HCT116 (cell line): ENCODE results near the gene PSMG1. TPM values are rescaled to one million over a fixed set of nuclear protein-coding genes. Genes with fewer than 3 reads are reported as not detected.
A peak's percentile ranks its signal among the peaks of the same experiment; 100 is the strongest.

Source experiments
- ATAC-seq: fragments of 200-7000 bp; cut with Tn5 transposase; 2 replicates; pipeline ENCODE4 v1.9.1; 2020; ENCODE audit warnings: mild to moderate bottlenecking, moderate library complexity
- BruUV-seq: library from RNA; stranded (reverse); fragments of 400-500 nt; replicated peaks from 2 replicates; lab custom pipeline; 2021; lab: Mats Ljungman, UMichigan
- CTCF ChIA-PET: fragments of 300-600 bp; sonication (Branson Sonifier 250); formaldehyde crosslinking; loops from one replicate; lab custom pipeline; 2021; ENCODE audit warnings: antibody characterized with exemption; lab: Charles Lee
- POLR2A ChIA-PET: fragments of 300-600, 350-600 bp; sonication (Branson Sonifier 250); formaldehyde crosslinking; loops from one replicate; lab custom pipeline; 2021; ENCODE audit warnings: antibody characterized with exemption; lab: Charles Lee
- RAD21 ChIA-PET, 2 experiments: fragments of 300-600 bp; sonication (Branson Sonifier 250); formaldehyde crosslinking; loops; one replicate each; lab custom pipeline; 2023; ENCODE audit warnings: low total read pairs in 2 of 2; ENCODE audit not compliant: uncharacterized antibody in 2 of 2, unreplicated experiment in 2 of 2, low non-redundant PET in 1 of 2; lab: Charles Lee
- DNase-seq: peaks from one replicate; pipeline ENCODE4 v3.0.0-alpha.2; 2010; ENCODE audit warnings: low read depth, low spot score
- H2AFZ ChIP-seq: fragments of 200-600 bp; shearing (Covaris generic), sonication (generic); 2 replicates; pipeline ENCODE4 v1.6.1; 2017; ENCODE audit warnings: low read depth, mixed run types, mixed read lengths, antibody characterized with exemption, low read length; ENCODE audit not compliant: poor library complexity, severe bottlenecking
- H3K27ac ChIP-seq: 2 replicates; pipeline ENCODE4 v1.5.1; 2012; ENCODE audit warnings: low read depth, low read length
- H3K27me3 ChIP-seq: fragments of 200-600 bp; sonication (generic); 2 replicates; pipeline ENCODE4 v1.6.1; 2016; ENCODE audit warnings: mixed run types, low read length, mixed read lengths; ENCODE audit not compliant: insufficient read depth
- H3K36me3 ChIP-seq, 2 experiments: fragments of 200-500 bp in 1 of 2; fragments of 200-600 bp in 1 of 2; sonication (Bioruptor generic) in 1 of 2; sonication (generic) in 1 of 2; 2 replicates each; pipeline versions ENCODE4 v1.5.1 to v1.6.1; 2014 to 2016; ENCODE audit warnings: low read length in 2 of 2, inconsistent platforms in 1 of 2, mixed read lengths in 1 of 2, mixed run types in 1 of 2; ENCODE audit not compliant: insufficient read depth in 2 of 2, control insufficient read depth in 1 of 2
- H3K4me1 ChIP-seq, 2 experiments: fragments of 200-600 bp in 1 of 2; sonication (generic) in 1 of 2; 2 replicates each; pipeline versions ENCODE4 v1.5.1 to v1.6.1; 2012 to 2017; ENCODE audit warnings: low read length in 2 of 2, inconsistent platforms in 1 of 2, mild to moderate bottlenecking in 1 of 2, mixed read lengths in 1 of 2, mixed run types in 1 of 2, moderate library complexity in 1 of 2; ENCODE audit not compliant: insufficient read depth in 2 of 2, control insufficient read depth in 1 of 2
- H3K4me2 ChIP-seq: fragments of 200-600 bp; sonication (generic); 2 replicates; pipeline ENCODE4 v1.6.1; 2017; ENCODE audit warnings: mixed run types, low read length, mixed read lengths
- H3K4me3 ChIP-seq, 2 experiments: fragments of 200-600 bp in 1 of 2; sonication (generic) in 1 of 2; replicated peaks in 1 of 2; 2 replicates each; pipeline ENCODE4 v1.5.1; 2011 to 2016; ENCODE audit warnings: low read length in 2 of 2, control low read depth in 1 of 2, low read depth in 1 of 2, mild to moderate bottlenecking in 1 of 2, mixed read lengths in 1 of 2, mixed run types in 1 of 2
- H3K79me2 ChIP-seq: fragments of 200-600 bp; sonication (generic); 2 replicates; pipeline ENCODE4 v1.6.1; 2017; ENCODE audit warnings: mild to moderate bottlenecking, mixed run types, low read length, moderate library complexity, mixed read lengths; ENCODE audit not compliant: insufficient read depth
- H3K9ac ChIP-seq: fragments of 200-600 bp; sonication (generic); 2 replicates; pipeline ENCODE4 v1.6.1; 2016; ENCODE audit warnings: low read length, mixed read lengths
- H3K9me2 ChIP-seq: fragments of 200-600 bp; sonication (generic), shearing (Covaris generic); 2 replicates; pipeline ENCODE4 v1.6.1; 2017; ENCODE audit warnings: mixed run types, mild to moderate bottlenecking, moderate library complexity; ENCODE audit not compliant: insufficient read depth
- H3K9me3 ChIP-seq, 2 experiments: fragments of 200-500 bp in 1 of 2; fragments of 200-600 bp in 1 of 2; sonication (Bioruptor generic) in 1 of 2; sonication (generic) in 1 of 2; 2 replicates each; pipeline ENCODE4 v1.6.1; 2014 to 2017; ENCODE audit warnings: low read length in 2 of 2, mixed read lengths in 2 of 2, inconsistent platforms in 1 of 2, low read depth in 1 of 2, mild to moderate bottlenecking in 1 of 2, mixed run types in 1 of 2, moderate library complexity in 1 of 2; ENCODE audit not compliant: control insufficient read depth in 1 of 2, insufficient read depth in 1 of 2
- H4K20me1 ChIP-seq: fragments of 200-600 bp; sonication (generic), shearing (Covaris generic); 2 replicates; pipeline ENCODE4 v1.6.1; 2017; ENCODE audit warnings: mixed run types, mild to moderate bottlenecking, moderate library complexity; ENCODE audit not compliant: insufficient read depth
- ATF3 ChIP-seq: IDR thresholded peaks from 2 replicates; pipeline ENCODE4 v1.6.1; 2012
- CEBPB ChIP-seq: IDR thresholded peaks from 2 replicates; pipeline ENCODE4 v1.6.1; 2012; ENCODE audit warnings: low read depth
- CTCF ChIP-seq, 3 experiments: fragments of 200-600 bp in 1 of 3; sonication (generic) in 1 of 3; IDR thresholded peaks in 2 of 3; conservative IDR thresholded peaks in 1 of 3; 2 replicates each; pipeline ENCODE4 v1.5.1; 2012 to 2017; ENCODE audit warnings: low read depth in 2 of 3, low read length in 2 of 3, antibody characterized with exemption in 1 of 3, borderline replicate concordance in 1 of 3, control low read depth in 1 of 3, mild to moderate bottlenecking in 1 of 3, mixed read lengths in 1 of 3, mixed run types in 1 of 3, moderate library complexity in 1 of 3; ENCODE audit not compliant: insufficient read depth in 1 of 3
- ELF1 ChIP-seq: IDR thresholded peaks from 2 replicates; pipeline ENCODE4 v1.6.1; 2012; ENCODE audit warnings: low read depth, borderline replicate concordance
- RAD21 ChIP-seq: IDR thresholded peaks from 2 replicates; pipeline ENCODE4 v1.6.1; 2012; ENCODE audit warnings: low read depth, mild to moderate bottlenecking
- SIN3A ChIP-seq: IDR thresholded peaks from 2 replicates; pipeline ENCODE4 v1.6.1; 2012; ENCODE audit warnings: low read depth
- ZBTB33 ChIP-seq: IDR thresholded peaks from 2 replicates; pipeline ENCODE4 v1.6.1; 2011; ENCODE audit warnings: mild to moderate bottlenecking, low read length, moderate library complexity; ENCODE audit not compliant: insufficient replicate concordance; ENCODE audit errors: extremely low read depth
- ZFX ChIP-seq: fragments of 450-650 bp; IDR thresholded peaks from 2 replicates; pipeline ENCODE4 v1.6.1; 2017
- intact Hi-C: fragments of 100-400 bp; cut with micrococcal nuclease; formaldehyde crosslinking; loops from 2 replicates; pipeline ENCODE4 v1.10.0; 2022
- total RNA-seq: library from RNA; stranded (reverse); gene quantifications from one replicate; pipeline ENCODE4 v1.2.1, GENCODE V29; 2021; ENCODE audit not compliant: unreplicated experiment

PSMG1 gene
- total RNA-seq, 1 experiment from 2014 or later = 83.7 TPM

GRCh38 chr21:39125752-39126485, 57.3 kb downstream of the PSMG1 start:
- RAD21 ChIA-PET = no interaction called here
- POLR2A ChIA-PET = no interaction called here
- H3K4me3 ChIP-seq = no peak overlapping the region
- no peaks in the 10 kb centered on the region for H3K4me1 ChIP-seq
- H2AFZ ChIP-seq = no peak overlapping the region
- H3K27me3 ChIP-seq = no peaks in the 10 kb centered on the region
- CTCF ChIA-PET = interaction anchor here (1.2 kb wide), 1 partner anchor 618 kb away, joined by 3 read pairs; no protein-coding TSS in a partner anchor
- ATAC-seq (peak; percentile 96), DNase-seq (peak; percentile 45)
- no peaks in the 10 kb centered on the region for H4K20me1 ChIP-seq
- TF ChIP-seq CEBPB (no peak; the same call in 1 of the 2 replicates), SIN3A (no peak), ZBTB33 (no peak), ELF1 (no peak), ATF3 (no peak), ZFX (no peak), CTCF (IDR thresholded peaks at IDR 0.05 in 2 of 3, conservative IDR thresholded peaks at IDR 0.05 in 1 of 3; ENCODE audit: borderline replicate concordance in 1 of 3, insufficient read depth in 1 of 3, low read depth in 2 of 3, low read length in 2 of 3) (peak; percentile 55 to 60 (median 56); a peak in 5 of 6 replicates), RAD21 (peak; percentile 76)
- TF ChIP-seq, all 23 proteins: peak for 2
- BruUV-seq = no TSS peak
- Histone ChIP-seq H3K9me3 (no peaks in the 10 kb centered on the region), H3K79me2 (no peaks in the 10 kb centered on the region), H3K9ac (no peak overlapping the region), H3K4me2 (no peak overlapping the region), H3K27ac (no peak overlapping the region), H3K36me3 (no peaks in the 10 kb centered on the region), H3K9me2 (no peaks in the 10 kb centered on the region)
- intact Hi-C loops = loop anchor here (1.0 kb wide), 1 partner anchor 392 kb away; no protein-coding TSS in a partner anchor

Other genes with a start within 250 kb of the PSMG1 start
- gene BRWD1, start 130.2 kb upstream of the PSMG1 start, total RNA-seq = 33.1 TPM
- 399 TPM for gene HMGN1, start 165.6 kb upstream of the PSMG1 start, total RNA-seq